ENCODE data around the gene SYNJ1. TPM values are rescaled to one million over a fixed set of nuclear protein-coding genes. Genes with fewer than 3 reads are reported as not detected.

The SYNJ1 gene
- total and polyA plus RNA-seq, 2 of the 13 experiments (the other 11 are each of a cell fraction or from before 2014, with no cell fraction given), result 2.0 to 2.7 TPM

- no peak for TF ChIP-seq ZNF605 (CRISPR knock-in tag; IDR thresholded peaks at IDR 0.05)
- TF ChIP-seq ZNF703 (CRISPR knock-in tag; IDR thresholded peaks at IDR 0.05; ENCODE audit: borderline replicate concordance), result no peak
- TF ChIP-seq AKNA (CRISPR knock-in tag; IDR thresholded peaks at IDR 0.05; ENCODE audit: borderline replicate concordance), result no peak
- TF ChIP-seq YEATS2 (CRISPR knock-in tag; IDR thresholded peaks at IDR 0.05; ENCODE audit: borderline replicate concordance), result no peak
- TF ChIP-seq POLR2AphosphoS5 (IDR thresholded peaks at IDR 0.05; ENCODE audit: low read depth, low read length), result no peak
These were observed 146.9 kb downstream of the SYNJ1 start (continued) for GRCh38 chr21:32580949-32581348.

Other genes starting within 250 kb of the SYNJ1 start
- 2.4 and 2.8 TPM in 2 replicates for gene TCP10L, start 142.5 kb downstream of the SYNJ1 start, total RNA-seq (2016; rRNA removed; fragmentation: Illumina TruSeq; extraction: Trizol)
- 0.90 and 1.0 TPM in 2 replicates for gene TCP10L, start 142.5 kb downstream of the SYNJ1 start, polyA plus RNA-seq (2011; rRNA removed)
- 62.2 and 67.5 TPM in 2 replicates for gene CFAP298, start 115.6 kb downstream of the SYNJ1 start, total RNA-seq (2016; rRNA removed; fragmentation: Illumina TruSeq; extraction: Trizol)
- 19.6 and 21.2 TPM in 2 replicates for gene CFAP298, start 115.6 kb downstream of the SYNJ1 start, polyA plus RNA-seq (2011; rRNA removed)
- gene PAXBP1, start 43.7 kb upstream of the SYNJ1 start, total RNA-seq (2016; rRNA removed; fragmentation: Illumina TruSeq; extraction: Trizol), result 24.6 and 40.8 TPM in 2 replicates
- 23.9 and 25.5 TPM in 2 replicates for gene PAXBP1, start 43.7 kb upstream of the SYNJ1 start, polyA plus RNA-seq (2011; rRNA removed)